Effector CD8-positive, alpha-beta T cell (primary cell): ENCODE results near the gene PRR3.

Experiments used
- DNase-seq: peaks from one replicate; lab custom pipeline; 2025; lab: John Stamatoyannopoulos, UW

The PRR3 gene

DNA sequence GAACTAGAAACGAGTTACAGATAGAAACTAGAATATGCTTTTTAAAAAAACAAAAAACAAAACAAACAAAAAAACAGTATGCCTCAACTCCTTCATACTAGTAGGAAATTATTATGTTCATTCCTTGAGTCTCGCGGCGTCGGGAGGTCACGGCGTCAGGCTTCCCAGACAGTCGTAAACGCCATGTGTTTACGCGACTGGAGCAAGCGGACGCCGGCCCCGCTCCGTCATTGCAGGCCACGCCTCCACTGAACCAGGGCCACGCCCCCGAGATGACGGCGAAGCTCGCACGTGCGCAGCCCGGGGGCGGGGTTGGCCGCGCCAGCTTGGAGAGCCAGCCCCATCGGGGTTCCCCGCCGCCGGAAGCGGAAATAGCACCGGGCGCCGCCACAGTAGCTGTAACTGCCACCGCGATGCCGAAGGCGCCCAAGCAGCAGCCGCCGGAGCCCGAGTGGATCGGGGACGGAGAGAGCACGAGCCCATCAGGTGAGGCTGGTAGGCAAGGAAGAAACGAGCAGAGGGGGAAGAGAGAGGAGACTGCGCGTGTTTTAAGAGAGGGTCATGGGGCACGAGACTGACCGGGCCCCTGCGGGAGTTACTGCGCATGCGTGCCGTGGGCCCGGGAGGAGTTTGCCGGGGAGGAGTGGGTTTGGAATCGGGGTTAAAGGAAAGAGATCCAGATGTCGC lies 14.1 kb downstream of the PRR3 start, which contains the start of gene ABCF1:
ABCF1 (plus strand) TSS at position 368 of the 687 bp plus-strand sequence; CDS start at position 414, 46 bp downstream.
- DNase-seq = peak; percentile 98

DNA sequence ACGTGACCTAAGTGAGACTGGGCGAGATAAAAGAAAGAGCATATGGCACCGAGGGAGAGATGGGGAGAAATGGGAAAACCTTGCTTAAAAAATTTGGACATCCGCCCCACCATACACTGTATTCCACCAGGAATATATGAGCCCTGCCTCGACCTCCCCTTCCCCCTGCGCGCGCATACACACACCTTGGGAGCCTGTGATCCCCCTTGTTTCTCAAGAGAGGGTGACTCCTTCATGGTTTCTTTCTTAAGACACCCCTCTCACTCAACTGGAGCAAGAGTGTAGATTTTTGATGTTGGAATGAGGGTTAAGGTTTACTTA lies 14.6 kb downstream of the PRR3 start:
- DNase-seq = no peak

DNA sequence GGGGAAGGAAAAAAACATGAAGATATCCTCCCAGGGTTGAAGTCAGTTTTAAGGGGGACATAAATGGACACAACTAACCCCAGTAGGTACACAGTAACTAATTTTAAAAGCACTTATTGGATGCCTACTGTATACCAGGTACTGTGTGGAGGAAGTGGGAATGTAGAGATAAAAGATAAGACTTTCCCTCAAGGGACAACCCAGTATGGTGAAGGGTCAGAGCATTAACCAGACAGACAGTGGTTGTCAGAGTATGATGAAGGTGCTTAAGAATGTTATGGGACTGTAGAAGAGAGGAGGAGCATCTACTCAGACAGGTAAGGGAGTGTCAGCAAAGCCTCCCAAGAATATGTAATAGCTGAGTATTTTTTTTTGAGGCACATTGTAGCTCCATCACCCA lies 15.1 kb downstream of the PRR3 start:
- no peak for DNase-seq

- DNase-seq = no peak
Measured at GRCh38 chr6:30573113-30573512, 16.0 kb downstream of the PRR3 start.

DNA sequence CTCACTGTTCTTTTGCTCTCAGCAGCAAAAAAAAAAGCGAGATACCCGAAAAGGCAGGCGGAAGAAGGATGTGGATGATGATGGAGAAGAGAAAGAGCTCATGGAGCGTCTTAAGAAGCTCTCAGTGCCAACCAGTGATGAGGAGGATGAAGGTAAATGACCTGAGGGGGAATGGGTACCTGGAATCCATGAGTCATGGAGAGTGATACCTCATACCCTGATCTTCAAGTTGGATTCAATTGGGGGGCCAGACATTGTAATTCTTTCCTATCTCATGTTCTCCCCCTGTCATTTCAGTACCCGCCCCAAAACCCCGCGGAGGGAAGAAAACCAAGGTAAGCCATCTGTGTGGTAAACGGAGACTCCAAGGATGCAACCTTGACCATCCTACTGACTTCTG lies 21.0 kb downstream of the PRR3 start:
- no peak for DNase-seq

GRCh38 chr6:30583921-30584320 lies 26.8 kb downstream of the PRR3 start:
- no peak for DNase-seq

- no peak for DNase-seq
Measured at GRCh38 chr6:30589754-30590358, 32.8 kb downstream of the PRR3 start.

- no peak for DNase-seq
Measured at GRCh38 chr6:30590509-30590908, 33.4 kb downstream of the PRR3 start.

- DNase-seq = no peak
Measured at GRCh38 chr6:30591008-30591407, 33.9 kb downstream of the PRR3 start.

DNA sequence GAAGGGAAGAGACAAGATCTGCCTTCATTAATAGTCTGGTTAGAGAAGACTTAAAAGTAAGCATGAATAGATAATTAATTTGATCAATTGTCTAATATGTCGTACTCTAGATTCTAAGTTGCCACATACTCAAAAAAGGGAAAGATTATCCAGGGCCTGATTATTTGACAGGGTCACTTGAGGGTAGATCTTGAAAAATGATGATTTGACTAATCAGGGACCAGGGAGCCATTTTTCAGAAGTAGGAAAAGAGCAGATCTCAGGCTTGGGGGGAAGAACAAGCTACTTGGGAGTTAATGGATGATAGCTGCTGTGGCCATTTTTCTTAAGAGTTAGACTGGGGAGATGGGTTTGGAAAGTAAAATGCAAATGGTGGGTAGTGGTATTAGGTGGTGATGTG lies 35.2 kb downstream of the PRR3 start:
- no peak for DNase-seq

- DNase-seq = peak; percentile 73
Measured at GRCh38 chr6:30597315-30598144, 40.4 kb downstream of the PRR3 start.

GRCh38 chr6:30598912-30599624 lies 42.0 kb downstream of the PRR3 start:
- DNase-seq = no peak

GRCh38 chr6:30599625-30600324 lies 42.7 kb downstream of the PRR3 start:
- no peak for DNase-seq

DNA sequence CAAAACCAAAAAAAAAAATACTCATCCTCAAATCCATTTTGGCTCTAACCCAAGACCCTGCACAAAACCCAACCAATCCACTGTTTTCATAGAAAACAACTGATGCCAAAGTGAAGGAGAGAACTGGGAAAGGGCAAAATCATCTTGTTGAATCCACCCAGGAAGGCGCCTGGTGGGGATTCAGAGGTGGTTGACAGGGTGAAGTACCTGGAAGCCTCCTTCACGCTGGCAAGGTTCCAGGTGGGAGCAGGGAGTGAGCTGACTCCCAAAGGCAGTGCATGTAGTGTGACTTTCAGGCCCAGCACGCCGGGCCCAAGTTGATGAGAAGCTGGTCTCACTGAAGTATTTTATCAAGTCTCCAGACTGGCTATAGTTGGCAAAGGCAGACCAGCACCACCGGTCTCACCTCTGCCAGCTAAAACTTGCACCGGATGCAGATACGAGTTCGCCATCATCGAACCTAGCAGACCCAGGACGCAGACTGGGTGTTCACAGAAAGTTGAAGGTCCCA lies 43.4 kb downstream of the PRR3 start:
- no peak for DNase-seq

DNA sequence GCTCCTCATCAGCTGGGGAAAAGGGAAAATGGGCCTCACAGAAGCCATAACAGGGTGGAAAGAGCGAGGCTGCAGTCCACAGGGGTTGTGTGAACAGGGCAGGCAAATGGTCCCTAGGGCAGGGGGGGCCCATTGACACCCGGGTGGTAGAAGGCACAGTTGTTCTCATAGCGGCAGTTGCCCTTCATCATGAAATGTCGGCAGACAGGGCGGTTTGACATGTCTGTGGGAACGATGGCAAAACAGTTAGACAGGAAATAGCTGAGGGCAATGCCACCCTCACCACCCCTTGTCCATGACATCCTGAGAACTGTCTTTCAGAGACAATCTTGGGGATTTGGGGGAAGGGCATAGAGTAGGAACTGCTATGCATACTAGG lies 44.3 kb downstream of the PRR3 start:
- DNase-seq = no peak

- DNase-seq = no peak
Measured at GRCh38 chr6:30601815-30602641, 44.9 kb downstream of the PRR3 start.

DNA sequence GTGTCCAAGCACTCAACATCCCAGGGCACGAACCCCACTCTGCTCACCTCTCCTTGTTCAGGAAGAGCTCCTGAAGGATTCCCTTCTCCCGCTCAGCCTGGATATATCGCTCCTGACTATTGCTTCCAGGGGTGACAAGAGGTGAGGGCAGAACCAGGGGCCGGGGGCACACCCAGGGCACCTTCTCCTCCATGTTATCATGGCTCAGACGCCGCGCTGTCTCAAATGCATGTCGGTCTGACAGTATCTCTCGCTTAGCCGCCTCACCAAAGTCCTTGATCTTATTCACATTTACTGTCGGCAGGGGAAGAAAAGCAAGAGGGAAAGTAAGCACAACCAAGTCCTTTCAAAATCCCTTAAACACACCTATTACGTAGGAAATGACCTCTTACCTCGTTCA lies 46.9 kb downstream of the PRR3 start:
- DNase-seq = no peak

DNA sequence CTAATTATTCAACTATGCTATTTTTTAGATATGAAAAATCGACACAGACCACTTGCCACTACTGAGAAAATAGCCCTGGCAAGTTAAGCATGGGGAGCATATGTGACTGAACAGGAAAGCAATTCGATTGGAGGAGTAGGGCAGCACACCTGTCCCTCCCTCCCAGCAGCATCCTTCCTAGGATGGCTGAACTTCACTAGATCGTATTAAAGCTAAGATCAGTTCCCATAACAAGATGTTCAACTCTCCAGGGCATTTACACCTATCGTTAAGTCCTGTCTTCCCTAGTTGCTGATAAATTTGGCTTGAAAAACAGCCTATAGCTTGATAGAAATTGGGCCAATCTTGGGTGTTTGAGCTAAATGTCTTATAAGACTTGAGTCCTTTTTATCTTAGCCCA lies 53.0 kb downstream of the PRR3 start:
- DNase-seq = no peak

DNA sequence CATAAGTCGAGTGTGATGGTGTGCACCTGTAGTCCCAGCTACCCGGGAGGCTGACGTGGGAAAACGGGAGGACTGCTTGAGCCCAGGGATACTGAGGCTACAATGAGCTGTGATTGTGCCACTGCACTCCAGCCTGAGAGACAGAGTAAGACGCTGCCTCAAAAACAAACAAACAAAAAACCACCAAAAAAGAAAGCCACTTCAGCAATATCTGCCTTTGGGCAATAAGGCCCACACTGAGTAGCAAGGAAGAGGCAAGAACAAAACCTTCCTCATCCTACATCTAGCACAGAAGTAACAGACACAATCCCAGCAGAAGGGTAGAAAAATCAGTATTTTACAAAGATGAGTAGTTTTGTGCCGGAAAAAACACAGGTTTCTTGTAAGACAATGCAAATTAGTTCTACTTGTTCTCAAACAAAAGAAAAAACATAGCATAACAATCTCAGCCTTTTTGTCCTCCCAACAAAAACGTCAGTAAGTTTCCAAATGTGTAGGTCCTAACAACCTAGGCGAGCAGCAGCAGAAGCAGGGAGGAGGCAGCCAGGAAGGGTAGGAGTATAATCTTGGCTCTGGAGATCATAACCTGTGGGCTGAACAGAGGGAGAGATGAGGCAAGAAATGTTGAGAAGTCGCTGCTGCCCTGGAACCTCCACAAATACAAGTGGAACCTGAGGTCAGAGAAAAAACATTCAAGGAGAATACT lies 54.2 kb downstream of the PRR3 start:
- DNase-seq = no peak

DNA sequence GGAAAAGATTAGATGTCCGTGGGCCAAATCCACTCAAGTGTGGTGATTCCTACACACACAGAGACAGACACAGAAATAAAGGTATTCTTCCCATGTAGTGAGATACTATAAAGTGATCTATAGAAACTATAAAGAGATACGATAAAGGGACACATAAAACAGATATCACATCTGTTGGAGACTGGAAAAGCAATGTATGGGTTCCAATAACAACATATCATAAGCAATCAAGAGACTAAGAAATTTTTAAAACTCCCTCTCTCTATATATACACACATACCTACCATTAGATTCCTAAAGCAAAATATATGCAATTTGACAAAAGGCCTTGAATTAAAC lies 54.7 kb downstream of the PRR3 start:
- DNase-seq = no peak
